ENCODE data around the gene TBC1D10A.

DNA sequence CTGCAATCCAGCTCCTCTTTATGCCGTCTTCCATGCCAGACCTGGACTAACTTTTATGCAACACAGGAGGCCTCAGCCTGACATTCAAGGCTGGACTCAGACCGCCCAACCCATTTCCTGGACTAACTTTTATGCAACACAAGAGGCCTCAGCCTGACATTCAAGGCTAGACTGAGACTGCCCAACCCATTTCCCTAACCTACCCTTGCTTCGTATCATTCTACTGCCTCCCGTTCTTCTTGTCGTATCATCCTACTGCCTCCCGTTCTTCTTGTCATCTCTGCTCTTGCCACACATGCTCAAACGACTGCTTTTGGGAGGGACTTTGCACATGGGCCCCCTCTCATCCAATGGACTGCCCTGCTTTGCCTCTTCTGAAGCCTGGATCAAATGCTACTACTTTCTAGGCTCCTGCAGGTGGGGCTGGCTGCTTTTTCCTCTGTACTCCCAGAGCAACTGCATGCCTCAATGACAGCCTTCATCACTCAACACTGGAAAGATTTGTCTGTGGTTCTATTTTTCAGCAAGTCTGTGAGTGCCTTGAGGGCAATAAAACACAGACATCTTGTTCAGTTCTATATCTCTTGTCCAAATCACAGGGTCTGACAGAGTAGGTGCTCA, 7.8 kb downstream of the TBC1D10A start:
- TF ChIP-seq POLR2A (IDR thresholded peaks at IDR 0.05; ENCODE audit: borderline replicate concordance, extremely low read depth, insufficient read depth, insufficient read length) (no peak), POLR2AphosphoS5 (IDR thresholded peaks at IDR 0.05; ENCODE audit: low read depth, low read length) (no peak), ZFX (IDR thresholded peaks at IDR 0.05) (no peak), JUND (IDR thresholded peaks at IDR 0.05) (no peak), SIN3A (IDR thresholded peaks at IDR 0.05; ENCODE audit: low read depth) (no peak), EZH2 (IDR thresholded peaks at IDR 0.05) (no peak), RAD21 (IDR thresholded peaks at IDR 0.05; ENCODE audit: low read depth) (no peak)
- TF ChIP-seq, protein P1, sequence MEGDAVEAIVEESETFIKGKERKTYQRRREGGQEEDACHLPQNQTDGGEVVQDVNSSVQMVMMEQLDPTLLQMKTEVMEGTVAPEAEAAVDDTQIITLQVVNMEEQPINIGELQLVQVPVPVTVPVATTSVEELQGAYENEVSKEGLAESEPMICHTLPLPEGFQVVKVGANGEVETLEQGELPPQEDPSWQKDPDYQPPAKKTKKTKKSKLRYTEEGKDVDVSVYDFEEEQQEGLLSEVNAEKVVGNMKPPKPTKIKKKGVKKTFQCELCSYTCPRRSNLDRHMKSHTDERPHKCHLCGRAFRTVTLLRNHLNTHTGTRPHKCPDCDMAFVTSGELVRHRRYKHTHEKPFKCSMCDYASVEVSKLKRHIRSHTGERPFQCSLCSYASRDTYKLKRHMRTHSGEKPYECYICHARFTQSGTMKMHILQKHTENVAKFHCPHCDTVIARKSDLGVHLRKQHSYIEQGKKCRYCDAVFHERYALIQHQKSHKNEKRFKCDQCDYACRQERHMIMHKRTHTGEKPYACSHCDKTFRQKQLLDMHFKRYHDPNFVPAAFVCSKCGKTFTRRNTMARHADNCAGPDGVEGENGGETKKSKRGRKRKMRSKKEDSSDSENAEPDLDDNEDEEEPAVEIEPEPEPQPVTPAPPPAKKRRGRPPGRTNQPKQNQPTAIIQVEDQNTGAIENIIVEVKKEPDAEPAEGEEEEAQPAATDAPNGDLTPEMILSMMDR (IDR thresholded peaks at IDR 0.05 in 2 of 3, conservative IDR thresholded peaks at IDR 0.05 in 1 of 3; ENCODE audit: borderline replicate concordance in 1 of 3, insufficient read depth in 1 of 3, low read depth in 2 of 3, low read length in 2 of 3) = no peak

All from HCT116 (cell line).